Vagina (tissue), 2 donors: ENCODE data around the gene CLIC5.

ENCODE experiments used
- POLR2AphosphoS5 ChIP-seq, 2 donors: sonication (generic); formaldehyde crosslinking; IDR thresholded peaks; one replicate each; pipeline ENCODE4 v1.9.0; 2017; ENCODE audit warnings: antibody characterized with exemption in 2 of 2, mild to moderate bottlenecking in 2 of 2, low read depth in 1 of 2; ENCODE audit not compliant: insufficient read depth in 1 of 2
- TF ChIP-seq, protein P1 (sequence below), 3 experiments: fragments of 450-650 bp in 2 of 3; fragments of 200-600 bp in 1 of 3; sonication (generic) in 1 of 3; IDR thresholded peaks; one replicate each; pipeline ENCODE4 v1.5.1; 2017 to 2019; ENCODE audit warnings: antibody characterized with exemption in 3 of 3, mild to moderate bottlenecking in 2 of 3, moderate library complexity in 2 of 3

DNA sequence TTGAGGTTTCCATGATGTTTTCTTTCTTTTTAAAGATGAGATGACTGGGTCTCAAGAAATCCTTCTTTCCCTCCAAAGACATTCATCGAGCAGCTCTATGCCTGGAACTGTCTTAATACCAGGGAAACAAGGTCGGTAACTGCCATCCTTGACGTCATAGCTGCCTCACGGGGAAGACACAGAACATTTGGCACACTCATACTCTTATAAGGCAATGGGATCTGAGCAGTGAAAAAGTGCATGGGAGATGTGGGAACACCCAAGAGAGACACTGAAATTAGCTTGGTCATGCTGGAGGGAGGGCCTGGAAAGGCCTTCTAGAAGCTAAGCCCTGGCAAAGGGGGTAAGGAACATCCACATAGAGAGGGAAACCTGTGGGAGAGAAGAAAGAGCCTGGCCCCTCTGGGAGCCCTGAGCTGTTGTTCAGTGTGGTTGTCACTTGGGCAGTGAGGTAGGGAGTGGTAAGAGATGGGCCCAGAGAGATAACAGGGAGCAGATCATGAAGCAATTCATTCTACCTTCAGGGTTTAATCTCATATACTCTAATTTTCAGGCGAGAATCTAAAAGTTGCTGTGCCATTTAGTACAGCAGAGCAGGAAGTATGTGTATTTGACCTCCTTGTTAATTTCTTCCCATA, 30.8 kb downstream of the CLIC5 start:
- no peak for TF ChIP-seq POLR2AphosphoS5 (IDR thresholded peaks at IDR 0.05; ENCODE audit: insufficient read depth in 1 of 2, low read depth in 1 of 2)
- TF ChIP-seq, protein P1, sequence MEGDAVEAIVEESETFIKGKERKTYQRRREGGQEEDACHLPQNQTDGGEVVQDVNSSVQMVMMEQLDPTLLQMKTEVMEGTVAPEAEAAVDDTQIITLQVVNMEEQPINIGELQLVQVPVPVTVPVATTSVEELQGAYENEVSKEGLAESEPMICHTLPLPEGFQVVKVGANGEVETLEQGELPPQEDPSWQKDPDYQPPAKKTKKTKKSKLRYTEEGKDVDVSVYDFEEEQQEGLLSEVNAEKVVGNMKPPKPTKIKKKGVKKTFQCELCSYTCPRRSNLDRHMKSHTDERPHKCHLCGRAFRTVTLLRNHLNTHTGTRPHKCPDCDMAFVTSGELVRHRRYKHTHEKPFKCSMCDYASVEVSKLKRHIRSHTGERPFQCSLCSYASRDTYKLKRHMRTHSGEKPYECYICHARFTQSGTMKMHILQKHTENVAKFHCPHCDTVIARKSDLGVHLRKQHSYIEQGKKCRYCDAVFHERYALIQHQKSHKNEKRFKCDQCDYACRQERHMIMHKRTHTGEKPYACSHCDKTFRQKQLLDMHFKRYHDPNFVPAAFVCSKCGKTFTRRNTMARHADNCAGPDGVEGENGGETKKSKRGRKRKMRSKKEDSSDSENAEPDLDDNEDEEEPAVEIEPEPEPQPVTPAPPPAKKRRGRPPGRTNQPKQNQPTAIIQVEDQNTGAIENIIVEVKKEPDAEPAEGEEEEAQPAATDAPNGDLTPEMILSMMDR (IDR thresholded peaks at IDR 0.05): no peak
